ENCODE results near the gene SLC2A4RG.
"Not testable (repeated sequence)": the region's sequence is repeated elsewhere in the genome, so short reads cannot be mapped to it uniquely, and the experiment has no call there.

The SLC2A4RG gene

GRCh38 chr20:63712191-63712590 lies 27.4 kb upstream of the SLC2A4RG start:
- ChIA-PET POLR2A (ENCODE audit: low non-redundant PET) (interaction anchor here (0.6 kb wide), 1 partner anchor 240 kb away, joined by 5 read pairs; no protein-coding TSS in a partner anchor), CTCF (no interaction called here)
- no peak overlapping the region for H3K27ac ChIP-seq
- TF ChIP-seq CTCF (conservative IDR thresholded peaks at IDR 0.05; ENCODE audit: low read depth) = no peak
- DNase-seq (ENCODE audit: low spot score) = no peak

GRCh38 chr20:63714858-63715257 lies 24.7 kb upstream of the SLC2A4RG start:
- no peak for TF ChIP-seq CTCF (conservative IDR thresholded peaks at IDR 0.05; ENCODE audit: low read depth)
- no peak for DNase-seq (ENCODE audit: low spot score)
- POLR2A ChIA-PET (ENCODE audit: low non-redundant PET) = interaction anchor here (0.6 kb wide), 1 partner anchor 90 kb away, joined by 4 read pairs; no protein-coding TSS in a partner anchor
- H3K27ac ChIP-seq = no peak overlapping the region
- CTCF ChIA-PET = interaction anchor here (0.5 to 0.6 kb wide), 2 partner anchors 11 to 61 kb away, joined by 3 to 7 read pairs; no protein-coding TSS in a partner anchor

- no peak for DNase-seq (ENCODE audit: low spot score)
- TF ChIP-seq CTCF (conservative IDR thresholded peaks at IDR 0.05; ENCODE audit: low read depth) = no peak
- ChIA-PET CTCF (interaction anchor here (0.6 to 0.8 kb wide), 3 partner anchors 23 to 250 kb away, joined by 3 to 5 read pairs (median 5); no protein-coding TSS in a partner anchor), POLR2A (ENCODE audit: low non-redundant PET) (no interaction called here)
- H3K27ac ChIP-seq = no peak overlapping the region
Measured at GRCh38 chr20:63718996-63719395, 20.6 kb upstream of the SLC2A4RG start.

- CTCF ChIA-PET = interaction anchor here (0.7 to 1.2 kb wide), 2 partner anchors 15 kb away, joined by 3 to 5 read pairs; partner anchors contain the start of genes ARFRP1 and ZGPAT
- H3K27ac ChIP-seq; DNase-seq (ENCODE audit: low spot score): not testable (repeated sequence)
- POLR2A ChIA-PET (ENCODE audit: low non-redundant PET) = interaction anchor here (0.7 kb wide), 1 partner anchor 36 kb away, joined by 6 read pairs; no protein-coding TSS in a partner anchor
Measured at GRCh38 chr20:63722967-63723622, 16.5 kb upstream of the SLC2A4RG start.

- DNase-seq (ENCODE audit: low spot score); POLR2A ChIA-PET (ENCODE audit: low non-redundant PET): not testable (repeated sequence)
- CTCF ChIA-PET = interaction anchor here (0.7 kb wide), 1 partner anchor 56 kb away, joined by 4 read pairs; no protein-coding TSS in a partner anchor
- H3K27ac ChIP-seq = peak overlapping the region; percentile 17
Measured at GRCh38 chr20:63730189-63730733, 9.3 kb upstream of the SLC2A4RG start.

- ChIA-PET POLR2A (ENCODE audit: low non-redundant PET) (no interaction called here), CTCF (no interaction called here)
- TF ChIP-seq CTCF (conservative IDR thresholded peaks at IDR 0.05; ENCODE audit: low read depth) = no peak
- H3K27ac ChIP-seq = no peak overlapping the region
- DNase-seq (ENCODE audit: low spot score) = no peak
Measured at GRCh38 chr20:63731410-63731809, 8.2 kb upstream of the SLC2A4RG start.

- POLR2A ChIA-PET (ENCODE audit: low non-redundant PET) = no interaction called here
- no peak for DNase-seq (ENCODE audit: low spot score)
- CTCF ChIA-PET = interaction anchor here (0.6 kb wide), 1 partner anchor 191 kb away, joined by 4 read pairs; no protein-coding TSS in a partner anchor
- peak overlapping the region; percentile 5; the same call in 1 of the 2 replicates for H3K27ac ChIP-seq
- no peak for TF ChIP-seq CTCF (conservative IDR thresholded peaks at IDR 0.05; ENCODE audit: low read depth)
Measured at GRCh38 chr20:63732118-63733095, 7.2 kb upstream of the SLC2A4RG start.

Data from RWPE1 (cell line).